Hypothalamus (tissue), 51 donors: ENCODE measurements around the gene OTUD4.
"Not testable (repeated sequence)": the region's sequence is repeated elsewhere in the genome, so short reads cannot be mapped to it uniquely, and the experiment has no call there.

Experiments used
- DNase-seq, 51 donors: peaks; one replicate each; lab custom pipeline; 2025; lab: John Stamatoyannopoulos, UW

OTUD4 gene

GRCh38 chr4:145181091-145181501 is 707 bp upstream of the OTUD4 start:
- DNase-seq = no peak

DNA sequence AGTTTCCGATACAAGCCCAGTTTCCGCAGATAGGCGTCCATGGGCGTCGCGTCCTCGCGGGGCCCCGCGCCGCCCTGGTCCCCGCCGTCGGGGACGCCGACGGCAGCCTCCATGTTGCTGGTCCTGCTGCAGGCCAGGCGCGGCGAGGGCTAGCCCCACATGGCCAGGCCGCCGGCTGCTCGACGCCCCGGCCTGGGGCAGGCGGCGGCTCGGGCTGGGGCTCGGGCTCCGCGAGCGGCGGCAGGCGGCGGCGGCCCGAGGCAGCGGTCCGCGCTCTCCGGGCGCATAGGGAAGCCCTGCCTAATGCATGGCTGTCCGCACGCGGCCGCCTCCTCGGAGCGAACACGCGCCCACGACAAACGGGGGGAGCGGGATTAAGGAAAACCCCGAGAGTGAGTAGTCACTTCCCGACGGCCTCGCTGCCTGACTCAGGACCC is 510 bp downstream of the OTUD4 start:
- DNase-seq = peak in 7 of 51 donors; percentile 43 to 59 (median 46)

DNA sequence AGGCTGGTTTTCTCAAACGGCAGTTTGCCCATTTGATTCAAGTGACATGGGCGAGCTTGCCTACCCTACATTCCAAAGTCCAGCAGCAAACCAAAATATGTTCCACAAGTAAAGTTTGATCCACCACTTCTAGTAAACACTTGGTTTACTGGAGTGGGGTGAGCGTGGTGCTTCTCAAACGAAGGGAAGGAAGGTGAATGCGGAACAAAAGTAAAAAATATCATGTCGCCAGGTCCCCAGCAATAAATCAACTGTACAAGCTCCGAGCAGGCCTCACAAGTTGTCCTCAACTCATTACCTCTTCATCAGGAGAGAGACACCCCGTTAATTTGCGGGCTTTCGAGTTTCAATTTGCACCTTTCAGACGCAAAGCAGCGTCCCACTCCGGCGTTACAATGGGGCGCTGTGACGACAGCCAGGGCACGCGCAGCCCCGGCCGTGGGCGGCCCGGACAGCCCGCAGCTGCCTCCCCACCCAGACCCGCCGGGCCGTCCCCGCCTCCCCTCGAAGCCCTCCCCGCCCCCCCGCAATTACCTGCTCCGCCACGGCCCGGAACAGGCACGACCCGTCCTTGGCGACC is 1.0 kb downstream of the OTUD4 start:
- DNase-seq = peak in 48 of 51 donors; percentile 3 to 78 (median 53)

DNA sequence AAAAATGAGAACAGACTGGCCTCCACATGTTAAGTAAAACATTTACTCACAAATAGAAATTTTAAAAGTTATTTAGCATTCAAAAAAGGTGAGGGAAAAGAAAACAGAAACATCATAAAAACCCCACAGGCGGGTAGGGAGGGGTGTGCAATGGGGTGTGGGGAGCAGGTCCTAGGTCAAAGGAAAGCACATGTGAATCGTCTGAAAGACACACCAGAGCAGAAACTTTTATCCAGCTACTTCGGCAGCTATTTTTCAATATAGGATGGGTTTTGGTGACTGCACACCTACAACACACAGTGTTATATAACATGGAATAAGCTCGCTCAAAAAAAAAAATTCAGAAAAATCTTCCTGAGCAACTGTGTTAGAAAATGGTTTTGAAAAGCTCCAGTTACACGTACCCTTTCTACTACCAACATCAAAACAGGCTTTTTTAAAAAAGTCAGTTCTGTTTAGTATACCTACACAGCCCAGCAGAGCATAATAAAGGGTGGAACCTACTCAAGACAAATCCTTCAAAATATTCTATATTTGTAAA is 1.6 kb downstream of the OTUD4 start:
- no peak for DNase-seq

GRCh38 chr4:145177906-145178538 is 2.4 kb downstream of the OTUD4 start:
- DNase-seq = peak in 5 of 51 donors; percentile 1 to 26 (median 13)

DNA sequence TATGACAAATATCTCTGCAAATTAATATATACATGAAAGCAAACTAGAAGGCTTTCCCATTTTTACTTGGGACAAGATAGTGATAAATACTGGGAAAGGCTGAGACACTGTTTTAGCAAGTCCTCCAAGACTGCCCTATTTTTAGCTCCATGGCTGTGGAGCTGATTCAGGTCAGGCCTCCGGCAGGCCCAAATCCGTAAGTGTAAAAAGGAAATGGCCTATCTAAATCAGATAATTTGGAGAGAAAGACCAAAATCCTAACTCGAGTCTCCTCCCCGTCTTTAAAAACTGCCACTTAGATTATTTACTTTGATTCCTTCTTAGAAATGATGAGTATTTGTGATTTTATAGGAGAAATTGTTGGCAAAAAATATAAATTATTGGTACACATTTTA is 2.9 kb downstream of the OTUD4 start:
- peak in 2 of 51 donors; percentile 1 to 6 for DNase-seq

DNA sequence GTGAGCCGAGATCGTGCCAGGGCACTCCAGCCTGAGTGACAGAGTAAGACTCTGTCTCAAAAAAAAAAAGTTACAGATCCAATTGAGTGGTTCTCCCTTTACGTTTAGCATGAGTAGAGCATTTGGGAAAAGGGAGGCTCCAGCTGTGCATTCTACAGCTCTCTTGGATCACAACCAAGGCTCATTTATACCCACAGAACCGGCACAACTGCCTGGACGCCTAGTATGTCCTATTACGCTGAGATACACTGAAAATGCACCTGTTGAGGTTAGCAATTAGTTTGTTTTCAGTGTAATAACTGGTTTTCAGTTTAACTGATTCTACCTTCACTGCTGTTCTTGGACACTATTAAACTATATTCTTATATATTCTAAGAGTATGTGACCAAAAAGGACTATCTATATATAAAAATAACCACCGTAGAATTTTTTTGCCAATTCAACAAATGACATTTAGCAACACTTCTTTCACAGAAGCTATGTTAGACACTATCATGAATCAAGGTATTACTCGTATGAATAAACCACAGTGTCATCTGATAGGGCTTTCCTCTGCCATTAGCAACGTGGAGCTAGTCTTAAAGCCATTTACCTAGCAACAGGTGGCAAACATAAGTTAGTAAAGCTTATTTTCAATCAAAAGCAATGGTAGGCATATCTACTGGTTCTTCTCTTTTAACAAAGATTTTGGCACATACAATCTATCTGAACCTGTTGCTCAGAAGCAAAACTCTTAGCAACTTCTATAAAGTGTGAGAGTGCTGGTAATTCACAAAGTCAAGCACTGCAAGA is 3.6 kb downstream of the OTUD4 start:
- no peak for DNase-seq

DNA sequence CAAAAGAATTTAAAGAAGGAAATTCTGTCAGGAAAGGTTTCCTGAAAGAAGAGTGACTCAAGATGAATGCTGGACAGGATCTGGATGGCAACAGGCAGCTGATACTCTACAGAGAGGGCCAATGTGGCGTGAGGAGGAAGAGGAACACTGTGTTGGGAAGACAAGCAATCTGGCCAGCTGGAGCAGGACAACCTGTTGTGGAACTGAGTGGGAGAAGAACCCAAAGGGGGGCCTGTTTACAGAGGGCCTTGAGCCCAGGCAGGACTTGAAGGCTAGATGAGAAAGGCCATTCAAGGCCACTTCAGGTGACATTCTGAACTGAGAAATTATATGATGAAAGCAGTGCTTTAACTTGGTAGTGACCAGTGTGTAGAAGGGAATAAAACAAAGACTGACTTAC is 8.5 kb downstream of the OTUD4 start:
- DNase-seq = no peak

DNA sequence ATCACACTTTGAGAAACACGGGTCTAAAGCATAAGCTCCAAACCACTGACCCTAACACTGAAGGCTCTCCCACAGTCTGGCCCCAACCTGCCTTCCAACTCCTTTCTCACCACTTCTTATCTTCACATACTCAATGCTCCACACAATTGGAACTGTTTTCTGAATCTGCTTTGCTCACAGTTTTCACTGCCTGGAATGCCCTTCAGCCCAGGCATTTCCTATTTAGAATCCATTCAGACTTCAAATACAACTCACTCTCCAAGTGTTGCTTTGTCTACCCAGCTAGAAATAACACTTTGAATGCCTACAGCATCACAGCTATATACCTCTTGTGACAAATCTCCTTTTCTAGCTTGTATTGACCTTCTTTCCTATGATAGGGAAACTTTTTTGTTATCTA is 10.2 kb downstream of the OTUD4 start:
- DNase-seq = no peak

DNA sequence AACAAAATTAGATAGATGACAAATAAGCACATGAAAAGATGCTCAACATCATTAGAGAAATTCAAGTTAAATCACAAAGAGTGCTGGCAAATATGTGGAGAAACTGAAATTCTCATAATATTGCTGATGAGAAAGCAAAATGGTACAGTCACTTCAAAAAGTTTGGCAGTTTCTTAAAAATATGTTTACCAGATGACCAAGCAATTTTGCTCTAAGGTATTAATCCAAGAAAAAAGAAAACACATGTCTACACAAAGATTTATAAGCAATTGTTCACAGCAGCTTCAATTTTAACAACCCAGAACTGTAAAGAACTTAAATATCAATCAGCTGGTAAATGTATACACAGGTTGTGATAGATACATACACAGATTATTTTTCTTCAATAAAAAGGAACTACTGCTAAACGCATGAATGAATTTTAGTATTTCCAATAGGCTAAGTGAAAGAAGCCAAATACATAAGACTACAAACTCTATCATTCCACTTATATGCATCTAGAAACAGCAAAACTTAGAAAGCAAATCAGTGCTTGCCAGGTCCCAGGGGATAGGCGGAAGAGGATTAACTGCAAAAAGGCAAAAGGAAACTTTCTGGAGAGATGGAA is 11.7 kb downstream of the OTUD4 start:
- no peak for DNase-seq

- no peak for DNase-seq
Measured at GRCh38 chr4:145167887-145168286, 12.5 kb downstream of the OTUD4 start.

- DNase-seq = no peak
Measured at GRCh38 chr4:145161549-145161948, 18.8 kb downstream of the OTUD4 start.

- no peak for DNase-seq
Measured at GRCh38 chr4:145156986-145157385, 23.4 kb downstream of the OTUD4 start.

DNA sequence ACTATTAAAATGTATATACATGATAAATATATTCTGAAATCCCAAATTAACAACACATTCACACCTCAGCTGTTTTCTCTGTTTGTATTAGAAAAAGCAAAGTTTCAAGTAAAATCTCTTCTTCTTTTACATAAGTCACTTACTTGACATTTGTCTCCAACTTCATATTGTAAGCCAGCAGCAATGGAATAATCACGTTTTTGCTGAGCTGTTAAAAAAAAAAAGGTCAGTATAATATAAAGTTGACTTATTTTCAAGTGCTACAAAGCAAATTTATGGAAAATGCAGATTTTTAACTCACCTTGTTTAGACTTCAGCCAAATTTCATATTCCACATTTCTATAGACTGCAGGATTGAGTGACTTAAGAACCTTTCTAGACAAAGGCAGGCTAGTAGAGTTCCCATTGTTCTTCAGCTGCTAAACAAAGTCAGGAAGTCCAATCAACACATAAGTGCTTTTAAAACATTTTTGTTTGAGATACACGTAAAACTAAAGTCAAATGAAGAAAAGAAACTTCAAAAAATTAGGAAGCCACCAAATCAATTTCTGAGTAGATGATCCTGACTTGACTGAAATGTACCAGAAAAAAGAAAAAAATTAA is 25.0 kb downstream of the OTUD4 start:
- no peak for DNase-seq

DNA sequence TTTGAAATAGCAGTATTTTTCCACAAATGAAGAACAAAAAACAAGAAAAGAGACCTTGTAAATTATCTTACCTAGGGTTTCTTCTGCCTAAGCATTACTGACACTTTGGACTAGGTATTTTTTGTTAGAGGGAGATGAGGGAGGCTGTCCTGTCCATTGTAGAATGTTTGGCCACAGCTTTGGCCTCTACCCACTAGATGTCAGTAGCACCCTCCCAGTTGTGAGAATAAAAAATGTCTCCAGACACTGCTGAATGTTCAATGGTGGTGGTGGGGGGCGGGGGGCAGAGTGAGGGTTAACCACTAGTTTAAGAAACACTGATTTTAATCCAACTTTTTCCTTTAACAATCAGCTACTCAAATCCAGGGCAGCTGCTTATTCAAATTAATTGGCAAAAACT is 25.8 kb downstream of the OTUD4 start:
- peak in 9 of 51 donors; percentile 2 to 37 (median 11) for DNase-seq

GRCh38 chr4:145153904-145154298 is 26.5 kb downstream of the OTUD4 start:
- no peak for DNase-seq

DNA sequence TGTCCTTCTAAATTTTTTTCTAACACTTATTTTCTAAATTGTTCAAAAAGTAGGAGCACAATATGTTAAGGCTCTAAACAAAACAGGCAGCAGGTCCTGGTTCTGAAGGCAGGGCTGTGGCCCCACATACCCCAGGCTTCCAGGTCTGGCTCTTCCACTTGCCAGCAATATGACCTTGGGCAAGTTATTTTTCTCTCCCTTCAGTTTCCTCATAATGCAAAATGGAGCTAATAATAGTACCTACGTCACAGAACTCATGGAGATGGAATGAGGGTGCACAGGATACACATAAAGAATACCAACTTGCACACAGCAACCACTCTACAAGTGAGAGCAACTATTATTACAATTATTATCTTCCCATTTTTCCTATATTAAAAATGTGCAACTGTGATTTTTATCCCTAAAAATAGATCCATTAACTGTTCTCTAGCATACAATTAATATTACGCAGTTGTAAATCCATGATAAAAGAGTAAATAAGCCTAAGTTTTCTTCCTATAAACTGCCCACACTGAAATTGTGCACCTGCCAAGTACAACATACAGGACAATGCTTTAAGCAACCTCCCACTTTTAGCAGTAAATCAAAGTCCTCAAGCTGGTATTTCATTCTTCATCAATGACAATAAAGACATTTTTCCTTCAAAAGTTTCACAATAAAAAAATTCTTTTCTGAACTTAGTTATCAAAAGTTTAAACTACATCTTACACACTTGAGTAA is 27.0 kb downstream of the OTUD4 start:
- DNase-seq = no peak

- no peak for DNase-seq
Measured at GRCh38 chr4:145148980-145149379, 31.4 kb downstream of the OTUD4 start.

- not testable (repeated sequence) for DNase-seq
Measured at GRCh38 chr4:145136219-145136618, 44.2 kb downstream of the OTUD4 start.

DNA sequence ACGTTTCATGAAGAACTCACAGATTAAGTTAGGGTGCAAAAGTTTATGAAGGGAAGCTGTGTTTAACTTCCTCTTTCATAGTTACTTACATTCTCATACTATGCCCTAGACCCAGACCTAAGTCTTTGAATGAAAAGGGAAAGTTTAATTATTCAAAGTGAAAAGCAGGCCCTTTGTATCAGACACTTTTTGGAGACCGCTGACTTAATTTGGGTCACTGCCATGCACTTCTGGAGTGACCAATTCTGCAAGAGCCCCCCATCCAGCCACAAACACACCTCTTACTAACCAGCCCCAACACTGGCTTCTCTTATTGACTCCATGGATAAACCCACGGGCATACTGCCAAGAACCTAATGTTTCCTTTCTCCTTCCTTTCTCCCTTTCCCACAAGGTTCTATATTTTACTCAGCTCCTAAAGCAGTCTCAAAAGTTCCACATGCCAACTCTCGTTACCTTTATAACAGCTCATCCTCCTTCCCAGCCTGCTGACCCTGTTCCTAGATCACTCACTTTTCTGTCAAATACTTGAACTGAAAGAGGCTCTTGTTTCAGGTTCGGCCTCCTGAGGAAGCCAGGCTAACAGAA is 47.8 kb downstream of the OTUD4 start:
- peak in 5 of 51 donors; percentile 2 to 23 (median 10) for DNase-seq
